DND-41 (cell line): Measurements from ENCODE around the gene CCDC3.

ENCODE experiments used
- CTCF ChIP-seq: IDR thresholded peaks from 2 replicates; pipeline ENCODE4 v1.5.1; 2012; ENCODE audit warnings: borderline replicate concordance, low read length, moderate library complexity, mild to moderate bottlenecking; ENCODE audit not compliant: poor library complexity, severe bottlenecking; ENCODE audit errors: extremely low read depth
- EZH2 ChIP-seq: IDR thresholded peaks from 3 replicates; pipeline ENCODE4 v1.6.1; 2012; ENCODE audit warnings: borderline replicate concordance, low read depth, mild to moderate bottlenecking, moderate library complexity, low read length, inconsistent platforms; ENCODE audit not compliant: severe bottlenecking

GRCh38 chr10:13006037-13006436, 4.5 kb upstream of the CCDC3 start:
- TF ChIP-seq CTCF = no peak
- no peak for TF ChIP-seq EZH2
